Stimulated activated CD4-positive, alpha-beta T cell treated with anti-CD3 and anti-CD28 coated beads, Interleukin-4, amount 100 ng/mL, for 1 hour (primary cell): ENCODE measurements around the gene UQCC5.

Source experiments
- DNase-seq: peaks from one replicate; pipeline ENCODE4 v3.0.0-alpha.2; 2020

Gene UQCC5

DNA sequence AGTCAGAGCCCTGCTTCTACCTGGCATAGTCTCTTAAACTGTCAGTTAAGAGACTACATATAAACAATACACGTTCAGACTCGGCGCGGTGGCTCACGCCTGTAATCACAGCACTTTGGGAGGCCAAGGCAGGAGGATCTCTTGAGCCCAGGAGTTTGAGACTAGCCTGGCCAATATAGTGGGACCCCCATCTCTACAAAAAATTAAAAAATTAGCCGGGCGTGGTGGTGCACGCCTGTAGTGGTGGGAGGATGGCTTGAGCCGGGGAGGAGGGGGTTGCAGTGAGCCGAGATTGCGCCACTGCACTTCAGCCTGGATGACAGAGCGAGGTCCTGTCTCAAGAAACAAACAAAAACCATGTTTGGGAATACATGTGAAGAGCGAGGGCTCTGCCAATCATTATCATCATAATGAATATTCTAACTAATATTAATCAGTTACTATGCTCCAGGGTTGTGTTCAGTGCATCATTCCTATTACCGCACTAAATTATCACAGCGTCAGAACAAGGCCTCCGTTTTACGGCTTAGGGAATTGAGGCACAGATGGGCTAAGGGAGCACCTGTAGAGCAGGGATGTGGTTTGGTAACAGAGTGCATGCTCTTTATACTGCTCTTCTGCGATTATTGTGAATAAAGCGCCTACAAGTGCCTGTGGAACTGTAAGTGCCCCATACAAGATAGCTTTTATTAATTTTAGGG lies 844 bp upstream of the UQCC5 start:
- DNase-seq: no peak

DNA sequence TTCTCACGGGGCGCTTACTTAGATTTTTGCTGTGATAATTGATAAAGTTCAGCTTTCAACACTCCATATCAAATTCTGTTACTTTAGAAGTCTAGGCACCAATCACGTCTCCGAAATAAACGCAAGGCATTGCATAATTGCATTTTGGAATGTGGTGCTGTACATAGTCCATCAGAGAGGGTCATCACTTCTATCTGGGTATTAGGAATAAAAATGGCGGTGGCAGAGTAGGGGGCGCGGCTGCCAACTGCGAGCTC lies 365 bp upstream of the UQCC5 start:
- no peak for DNase-seq

DNA sequence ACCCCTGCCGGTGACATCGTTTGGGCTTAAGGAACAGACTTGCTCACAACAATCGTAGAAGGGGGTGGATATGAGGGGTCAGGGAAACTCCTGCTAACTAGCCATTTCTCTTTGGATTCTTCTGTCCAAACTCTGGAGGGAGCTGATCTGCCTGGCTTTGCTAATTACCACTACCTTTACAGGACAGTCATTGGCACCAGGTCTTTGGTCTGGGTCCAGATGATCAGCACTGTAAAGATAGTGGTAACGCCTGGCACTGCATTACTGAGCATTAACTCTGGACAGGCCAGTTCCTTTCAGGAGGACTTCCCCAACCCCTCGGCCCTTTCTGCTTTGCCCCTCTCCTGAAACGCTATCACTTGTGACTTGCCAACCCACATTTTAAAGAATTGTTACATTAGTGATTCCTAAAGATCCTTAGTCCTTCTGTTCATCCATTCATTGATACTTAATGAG lies 788 bp downstream of the UQCC5 start:
- DNase-seq: no peak

DNA sequence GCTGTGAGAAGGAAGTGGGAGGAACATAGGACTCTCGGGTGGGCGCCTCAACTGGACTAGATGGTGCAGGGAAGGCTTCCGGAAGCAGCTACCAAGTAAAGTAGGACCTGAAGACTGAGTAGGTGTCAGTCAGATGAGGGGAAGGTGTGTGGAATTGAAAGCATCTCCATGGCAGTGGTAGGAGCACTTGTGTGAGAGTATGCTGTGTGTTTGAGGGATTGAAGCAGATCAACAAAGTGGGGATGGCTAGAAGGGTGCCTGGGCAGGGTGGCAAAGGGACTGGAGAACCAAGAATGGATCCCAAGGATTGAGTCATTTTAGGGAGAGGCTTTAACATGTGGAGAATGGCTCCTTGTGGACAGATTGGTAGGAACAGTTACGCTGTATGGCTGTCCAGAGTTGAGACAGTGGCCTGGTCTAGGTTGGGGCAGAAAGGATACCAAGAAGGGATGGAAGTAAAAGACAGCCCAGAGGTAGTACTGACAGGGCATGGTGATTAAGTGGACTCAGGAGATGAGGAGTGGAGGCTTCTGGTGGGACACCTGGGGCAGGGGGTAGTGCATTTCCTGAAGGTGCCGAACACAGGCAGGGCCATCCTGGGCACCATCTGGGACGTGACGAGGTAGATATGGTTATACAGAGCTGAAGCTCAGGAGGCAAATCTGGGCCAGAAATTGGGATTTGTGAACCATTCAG lies 1.5 kb downstream of the UQCC5 start:
- no peak for DNase-seq

DNA sequence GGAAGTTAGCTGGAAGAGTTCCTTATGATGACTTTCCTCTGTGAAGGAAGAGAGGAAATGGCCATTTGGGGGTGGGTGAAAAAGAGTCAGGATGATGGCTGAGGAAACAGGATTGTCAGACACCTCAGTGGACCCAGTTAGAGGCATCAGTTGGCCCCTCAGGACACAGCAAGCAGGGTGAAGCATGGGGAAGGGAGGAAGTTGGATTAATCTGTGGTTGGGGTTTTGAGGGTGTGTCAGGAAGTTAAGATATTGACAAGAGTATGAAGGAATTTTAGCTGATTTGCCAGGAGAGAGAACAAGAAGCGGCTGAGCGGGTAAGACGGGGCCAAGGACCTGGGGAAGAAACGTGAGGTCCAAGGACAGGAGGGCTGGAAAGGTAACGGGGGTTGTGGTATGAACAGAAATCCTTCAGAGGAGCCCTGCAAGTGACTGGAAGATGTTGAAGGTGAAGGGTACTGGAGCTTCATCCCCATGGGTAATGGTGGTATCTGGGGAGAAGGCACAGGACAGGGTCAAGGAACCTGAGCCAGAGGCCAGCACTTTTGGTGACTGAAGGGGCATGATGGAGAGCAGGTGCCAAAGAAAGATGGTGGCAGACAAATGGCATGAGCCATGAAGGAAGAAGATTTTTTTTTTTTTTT lies 2.7 kb downstream of the UQCC5 start:
- no peak for DNase-seq

DNA sequence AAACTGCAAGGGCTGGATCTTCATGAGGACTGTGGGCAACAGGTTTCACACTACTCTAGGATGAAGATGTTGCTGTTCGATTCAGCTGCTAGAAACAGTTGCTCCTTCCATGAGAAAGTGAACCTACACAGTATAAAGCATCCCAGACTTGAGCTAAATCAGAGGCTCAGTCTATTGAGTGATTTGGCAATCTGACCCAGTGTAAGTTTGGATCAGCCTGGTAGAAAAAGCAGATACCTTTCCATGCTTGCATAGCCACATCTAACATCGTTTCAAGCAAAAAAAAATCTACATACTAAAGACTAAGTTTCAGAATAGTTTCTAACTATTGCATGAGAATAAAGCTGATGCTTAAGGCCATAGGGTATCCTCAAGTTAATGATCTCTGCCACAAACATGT lies 4.6 kb downstream of the UQCC5 start:
- no peak for DNase-seq

DNA sequence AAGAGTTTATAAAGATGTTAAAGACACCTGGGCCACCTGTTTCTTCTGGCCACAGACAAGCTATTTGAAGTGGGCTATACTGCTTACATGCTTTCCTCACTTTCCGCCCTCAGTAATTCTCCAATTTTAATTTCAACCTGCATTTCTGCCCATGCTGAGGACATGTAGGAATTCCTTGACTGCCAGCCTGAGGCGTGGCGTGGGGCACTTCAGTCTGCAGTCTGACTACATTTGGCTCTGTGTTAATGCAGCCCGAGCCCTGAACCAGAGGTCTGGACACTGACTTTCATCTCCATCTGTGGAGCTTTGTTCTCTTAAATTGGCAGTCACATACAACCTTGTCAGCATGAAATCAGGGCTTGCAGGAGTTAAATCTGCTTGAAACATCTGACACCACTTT lies 8.5 kb downstream of the UQCC5 start:
- no peak for DNase-seq

DNA sequence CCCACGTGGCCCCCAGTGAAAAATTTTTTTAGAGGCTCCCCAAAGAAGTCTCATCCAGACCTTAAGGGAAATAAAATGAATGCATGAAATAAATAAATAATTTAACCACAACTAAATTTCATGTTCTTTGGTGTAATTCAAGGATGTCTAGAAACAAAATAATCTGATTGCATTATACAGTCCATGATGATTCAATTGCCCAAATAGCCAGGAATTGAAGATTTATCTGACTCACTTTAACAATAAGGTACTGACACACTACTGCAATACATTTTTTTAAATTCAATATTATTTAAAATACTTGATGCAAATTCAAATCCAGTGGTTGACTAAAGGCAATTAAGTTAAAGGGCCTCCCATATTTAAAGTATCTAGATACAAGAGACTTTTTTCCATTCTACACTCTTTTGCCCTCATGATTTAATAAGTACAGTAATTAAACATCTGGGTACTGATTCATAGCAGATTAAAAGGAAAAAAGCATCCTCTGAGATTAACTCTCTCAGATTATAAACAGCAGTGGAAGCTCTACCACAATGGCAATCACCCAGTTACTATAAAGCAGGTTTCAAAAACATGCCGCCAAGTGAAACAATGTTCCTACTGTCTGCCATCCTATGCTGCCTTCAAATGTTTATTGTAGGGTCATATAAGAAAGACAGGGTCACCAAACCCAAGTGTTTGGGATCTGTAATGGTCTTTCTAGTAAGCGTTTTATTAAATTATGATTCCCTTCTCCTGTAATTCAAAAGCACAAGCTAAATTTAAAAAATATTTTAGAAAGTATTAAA lies 9.9 kb downstream of the UQCC5 start:
- no peak for DNase-seq

DNA sequence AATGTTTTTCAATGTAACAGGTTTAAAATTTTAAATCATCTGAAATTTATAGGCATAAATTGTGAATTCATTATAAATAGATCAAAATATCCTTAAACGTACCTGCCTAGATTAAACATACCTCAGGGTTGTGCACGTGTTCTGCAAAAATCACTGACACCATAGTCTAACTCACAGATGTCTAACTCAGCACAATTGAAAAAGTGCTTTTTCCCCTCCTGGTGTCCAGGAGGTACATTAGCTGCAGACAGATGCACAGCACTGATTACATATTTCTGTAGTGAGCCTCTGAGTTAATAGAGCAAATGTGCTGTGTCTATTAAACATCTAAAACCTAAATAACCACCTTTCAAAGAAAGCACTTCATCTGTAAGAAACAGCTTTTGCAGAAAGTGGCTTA lies 10.7 kb downstream of the UQCC5 start:
- DNase-seq: no peak

DNA sequence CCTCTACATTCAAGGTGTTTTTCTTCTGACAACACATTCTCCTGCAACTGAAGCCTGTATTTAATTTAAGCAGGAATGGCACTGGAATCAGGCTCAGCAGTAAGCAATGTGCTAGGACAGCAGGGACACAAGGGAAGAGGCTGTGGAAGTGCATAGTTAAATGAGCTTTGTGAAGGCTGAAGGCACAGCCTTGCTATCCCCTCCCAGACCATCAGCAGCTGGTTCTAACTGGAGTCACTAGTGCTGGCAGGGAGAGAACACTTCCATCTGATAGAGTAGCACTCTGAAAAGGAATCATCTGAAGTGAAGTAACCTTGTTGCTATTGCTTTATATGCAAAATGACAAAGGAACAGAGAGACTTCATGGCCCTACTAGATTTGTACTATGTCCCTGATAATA lies 14.7 kb downstream of the UQCC5 start:
- no peak for DNase-seq

DNA sequence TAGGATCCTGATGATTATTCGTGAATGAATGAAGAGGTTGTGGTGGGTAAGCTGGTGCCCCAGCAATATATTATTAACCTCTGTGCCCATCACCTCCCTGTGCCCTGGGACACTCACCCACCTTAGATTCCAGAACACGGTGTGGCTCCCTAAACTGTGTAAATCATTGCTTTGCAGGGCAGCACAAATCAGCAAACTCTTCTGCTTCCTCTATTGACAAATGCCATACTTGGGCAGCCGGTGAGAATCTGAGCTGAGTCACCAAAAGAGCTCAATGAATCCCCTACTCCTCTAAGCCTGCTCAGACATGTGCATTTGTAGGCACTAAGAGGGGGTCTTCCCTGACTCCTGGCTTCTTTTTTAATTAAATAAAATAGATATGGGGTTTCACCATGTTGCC lies 15.7 kb downstream of the UQCC5 start:
- DNase-seq: no peak

DNA sequence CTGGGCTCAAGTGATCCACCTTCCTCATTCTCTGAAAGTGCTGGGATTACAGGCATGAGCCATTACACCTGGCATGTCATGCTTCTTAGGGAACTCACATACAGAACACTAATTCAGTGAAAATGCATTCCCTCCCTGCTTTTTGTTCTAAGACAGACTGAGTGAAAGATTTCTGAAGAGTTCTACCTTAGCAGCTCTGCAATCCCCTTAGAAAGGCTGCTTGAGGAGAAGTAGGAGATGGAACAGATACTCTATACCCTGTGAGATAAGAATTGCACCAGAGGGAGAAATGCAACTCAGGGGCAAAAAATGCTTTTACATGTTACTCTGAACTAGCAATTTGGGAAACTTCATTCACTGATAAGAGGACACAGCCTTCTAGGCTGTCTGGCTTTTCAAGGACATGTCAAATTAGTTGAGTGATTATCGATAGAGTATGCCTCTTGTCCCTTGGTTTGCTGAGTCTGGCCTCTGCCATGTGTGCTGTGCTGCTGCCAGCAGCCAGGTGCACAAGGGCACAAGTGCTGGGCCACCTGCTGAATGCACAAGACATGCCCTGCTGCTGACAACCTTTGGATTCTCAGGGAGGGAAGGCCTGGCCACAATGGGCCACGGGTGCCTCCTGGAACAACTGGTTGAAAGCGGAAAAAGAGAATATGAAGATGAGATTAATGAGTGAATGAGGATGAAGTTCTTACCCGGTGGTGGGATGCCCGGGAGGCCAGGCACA lies 17.8 kb downstream of the UQCC5 start:
- no peak for DNase-seq

DNA sequence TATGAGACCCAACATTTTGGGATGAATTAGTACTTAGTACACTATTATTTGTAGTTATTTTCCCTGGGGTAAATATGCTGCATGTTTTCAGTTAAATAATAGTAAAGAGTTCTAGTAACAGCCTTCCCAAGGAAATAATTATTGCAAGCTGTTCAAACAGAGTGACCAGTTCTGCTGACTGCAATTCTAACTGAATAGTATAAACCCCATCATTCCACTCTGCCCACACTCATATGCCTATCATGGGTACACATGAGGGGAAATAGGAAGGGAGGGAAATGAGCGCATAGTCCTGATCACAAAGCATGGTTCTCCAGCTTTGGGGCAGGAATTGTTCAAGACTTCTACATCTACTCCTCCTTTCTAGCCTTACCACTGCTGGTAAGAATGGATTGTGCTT lies 18.7 kb downstream of the UQCC5 start:
- DNase-seq: no peak

DNA sequence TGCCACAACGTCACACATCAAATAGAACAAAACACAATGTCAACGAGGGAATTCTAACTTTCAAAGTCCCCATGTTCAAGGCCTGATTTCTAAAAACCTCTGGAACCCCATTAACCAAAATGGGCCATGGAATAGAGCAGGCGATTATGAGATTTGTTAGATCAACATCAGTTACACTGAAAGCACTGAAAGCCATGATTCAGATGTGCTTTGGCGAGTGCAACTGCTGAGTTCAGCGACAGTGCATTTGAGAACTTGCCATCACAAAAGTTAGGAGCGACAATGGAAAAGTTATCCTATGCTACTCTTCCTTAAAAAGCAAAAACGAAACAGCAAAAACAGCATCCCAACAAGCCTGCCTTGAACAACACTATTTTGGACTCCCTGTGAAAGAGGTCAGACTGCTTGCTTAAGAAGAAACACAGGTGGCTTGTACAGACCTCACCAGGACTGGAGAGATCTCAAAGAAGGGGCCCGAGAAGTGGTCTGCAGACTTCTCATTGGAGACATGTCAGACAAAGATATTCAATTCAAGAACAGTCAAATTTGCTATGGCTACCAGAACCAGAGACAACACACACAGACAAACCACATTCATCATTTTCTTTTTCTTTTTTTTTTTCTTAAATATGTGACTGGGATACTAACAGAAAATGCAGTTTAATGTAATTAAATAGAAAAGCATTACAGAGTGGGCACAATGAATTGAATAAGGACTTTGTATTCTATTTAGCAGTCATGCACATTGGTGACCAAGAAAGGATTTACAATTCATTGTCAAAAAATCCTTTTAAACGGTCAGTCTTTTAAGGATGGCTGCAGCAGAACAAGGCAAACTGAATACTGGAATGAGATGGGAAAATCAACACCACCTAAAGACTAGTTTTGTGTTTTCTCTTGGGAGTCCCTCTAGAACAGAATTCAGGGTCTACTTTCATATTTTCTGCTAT lies 20.9 kb downstream of the UQCC5 start:
- DNase-seq: no peak

DNA sequence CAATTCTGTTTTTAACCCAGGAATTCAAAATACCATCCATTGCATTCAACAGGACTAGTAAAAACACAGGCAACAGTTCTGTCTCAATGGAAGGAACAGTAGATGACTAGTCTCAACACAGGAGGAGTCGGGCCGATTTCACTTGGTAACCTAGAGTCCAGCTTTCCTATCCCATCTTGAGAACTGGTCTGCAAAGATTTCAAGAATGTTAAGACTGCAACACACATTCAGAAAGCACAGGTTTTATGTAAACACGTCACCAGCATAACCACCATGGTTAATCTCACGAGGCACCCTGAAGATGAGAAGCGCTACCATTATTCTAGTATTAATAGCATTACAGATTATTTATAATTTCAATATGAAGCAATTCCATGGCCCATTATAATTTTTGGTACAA lies 22.0 kb downstream of the UQCC5 start:
- DNase-seq: no peak

DNA sequence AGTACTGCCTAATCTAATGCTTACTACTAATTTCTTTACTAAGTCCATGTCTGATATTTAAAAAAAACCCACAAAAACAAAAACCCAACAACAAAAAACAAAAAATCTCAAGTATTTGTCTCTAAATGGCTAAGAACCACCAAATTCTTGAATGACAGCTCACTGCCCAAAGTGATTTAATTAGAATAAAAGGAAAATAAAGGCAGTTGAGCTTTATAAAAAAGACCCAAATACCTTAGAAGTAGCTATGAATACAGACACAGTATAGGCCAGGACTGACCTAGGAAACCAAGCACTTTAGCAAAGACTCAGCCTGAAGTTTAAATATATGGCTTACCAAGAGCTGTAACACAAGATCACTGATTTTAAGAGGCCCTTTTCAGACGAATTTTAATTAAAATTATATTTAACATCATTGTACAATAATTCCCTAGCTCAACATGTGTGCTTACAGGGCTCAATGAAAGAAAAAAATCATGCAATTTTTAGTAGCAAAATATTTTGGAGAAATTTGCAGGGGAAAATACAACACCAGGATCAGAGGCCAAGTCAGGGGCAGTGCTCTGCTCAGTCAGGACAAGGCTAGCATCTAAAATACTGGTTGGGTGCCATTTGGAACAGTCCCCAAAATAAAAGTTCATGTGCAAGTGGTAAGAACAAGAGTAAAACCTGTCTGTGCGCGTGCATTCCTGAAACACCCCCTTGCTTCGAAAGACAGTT lies 24.8 kb downstream of the UQCC5 start:
- DNase-seq: no peak

DNA sequence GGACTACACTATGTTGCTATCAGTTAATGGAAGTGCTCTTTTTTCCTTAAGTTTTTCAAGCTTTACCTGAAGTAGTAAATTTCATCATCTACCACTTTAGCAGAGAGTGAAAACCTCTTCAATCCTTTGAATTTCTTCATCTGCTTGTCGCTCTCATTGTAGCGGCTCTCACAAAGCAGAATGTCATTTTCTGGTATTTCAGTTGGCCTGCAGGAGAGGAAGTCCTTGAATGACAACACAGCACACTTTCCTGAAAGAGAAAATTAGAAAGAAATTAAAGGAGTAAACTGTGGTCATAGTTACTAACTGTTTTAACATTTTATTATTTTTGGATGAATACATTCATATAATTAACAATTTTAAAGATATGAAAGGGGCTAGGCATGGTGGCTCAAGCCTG lies 27.6 kb downstream of the UQCC5 start:
- DNase-seq: no peak

DNA sequence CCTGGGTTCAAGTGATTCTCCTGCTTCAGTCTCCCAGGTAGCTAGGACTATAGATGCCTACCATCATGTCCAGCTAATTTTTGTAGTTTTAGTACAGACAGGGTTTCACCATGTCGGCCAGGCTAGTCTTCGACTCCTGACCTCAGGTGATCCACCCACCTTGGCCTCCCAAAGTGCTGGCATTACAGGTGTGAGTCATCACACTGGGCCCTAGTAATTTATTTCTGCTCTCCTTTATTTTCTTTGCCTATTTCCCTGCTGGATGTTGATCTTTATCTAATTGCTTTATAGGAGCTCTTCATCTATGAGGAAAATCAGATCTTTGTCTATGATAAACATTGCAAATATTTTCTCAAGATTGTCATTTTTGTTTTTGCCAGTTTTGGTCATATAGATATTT lies 31.7 kb downstream of the UQCC5 start:
- no peak for DNase-seq

DNA sequence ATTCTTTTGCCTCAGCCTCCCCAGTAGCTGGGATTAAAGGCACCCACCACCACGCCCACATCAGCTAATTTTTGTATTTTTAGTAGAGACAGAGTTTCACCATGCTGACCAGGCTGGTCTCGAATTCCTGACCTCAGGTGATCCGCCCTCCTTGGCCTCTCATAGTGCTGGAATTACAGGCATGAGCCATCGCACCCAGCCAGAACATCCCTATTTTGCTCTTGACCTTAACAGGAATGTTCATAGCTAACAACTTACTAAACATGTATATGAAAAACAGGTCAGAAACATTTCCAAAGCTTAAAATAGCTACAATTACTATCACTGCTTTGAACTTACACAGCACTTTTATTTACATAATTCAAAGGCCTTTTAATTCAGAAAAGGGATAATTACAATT lies 33.7 kb downstream of the UQCC5 start:
- DNase-seq: no peak

DNA sequence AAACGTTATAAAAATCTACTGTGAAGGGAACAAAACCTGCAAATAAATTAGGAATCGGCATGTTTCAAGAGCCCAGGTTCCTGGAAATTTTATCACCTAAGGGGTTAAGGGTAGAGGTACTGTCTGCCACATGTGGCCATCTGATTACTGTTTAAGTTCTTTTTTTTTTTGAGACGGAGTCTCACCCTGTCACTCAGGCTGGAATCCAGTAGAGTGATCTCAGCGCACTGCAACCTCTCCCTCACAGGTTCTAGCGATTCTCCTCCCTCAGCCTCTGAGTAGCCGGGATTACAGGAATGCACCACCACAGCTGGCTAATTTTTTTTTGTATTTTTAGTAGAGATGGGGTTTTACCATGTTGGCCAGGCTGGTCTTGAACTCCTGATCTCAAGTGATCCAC lies 35.8 kb downstream of the UQCC5 start:
- no peak for DNase-seq
